Measurements from ENCODE around the gene SEC14L1. TPM values are rescaled to one million over a fixed set of nuclear protein-coding genes. Genes with fewer than 3 reads are reported as not detected.
"Not testable (repeated sequence)": the region's sequence is repeated elsewhere in the genome, so short reads cannot be mapped to it uniquely, and the experiment has no call there.

The SEC14L1 gene
- total RNA-seq, 1 donor from 2014 or later: 93.2 TPM

DNA sequence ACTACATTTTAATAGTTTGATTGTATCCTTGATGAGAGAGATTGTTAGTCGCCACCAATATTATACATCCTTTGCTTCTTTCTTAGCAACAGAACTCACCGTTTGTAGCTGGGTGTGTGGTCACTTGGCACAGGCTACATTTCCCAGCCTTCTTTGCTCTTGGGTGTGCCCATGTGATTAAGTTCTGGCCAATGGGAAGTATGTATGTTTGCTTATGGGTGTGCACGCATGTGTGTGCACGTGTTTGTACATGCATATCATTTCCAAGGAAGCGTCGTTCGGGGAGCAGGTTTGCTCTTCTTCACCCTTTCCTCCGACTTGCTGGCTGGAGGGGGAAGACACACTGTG, 4.4 kb upstream of the SEC14L1 start:
- no peak overlapping the region for H3K4me3 Mint-ChIP-seq (ENCODE audit: unreplicated experiment)
- H3K4me1 ChIP-seq (ENCODE audit: insufficient read depth, low read length): peaks cover 8% of the 10 kb centered on the region
- H3K9me3 ChIP-seq (ENCODE audit: insufficient read depth, low read depth, low read length): peaks cover 6% of the 10 kb centered on the region
- H3K9me3 Mint-ChIP-seq (ENCODE audit: unreplicated experiment): peaks cover 15% of the 10 kb centered on the region
- no peak overlapping the region for H3K4me2 ChIP-seq (ENCODE audit: low read length)
- H3K4me3 ChIP-seq (ENCODE audit: insufficient read depth, low read depth, low read length): no peak overlapping the region
- TF ChIP-seq CTCF (IDR thresholded peaks at IDR 0.05; ENCODE audit: insufficient read depth, low read depth, low read length) (no peak), EZH2 (IDR thresholded peaks at IDR 0.05; ENCODE audit: insufficient read depth, low read length) (no peak)
- H3K9ac ChIP-seq (ENCODE audit: low read length): no peak overlapping the region
- no peak for DNase-seq (ENCODE audit: low read depth)
- H3K27me3 ChIP-seq (ENCODE audit: insufficient read depth, low read length): no peaks in the 10 kb centered on the region
- peaks cover under 1% of the 10 kb centered on the region for H4K20me1 ChIP-seq (ENCODE audit: insufficient read depth, low read length)
- no peak overlapping the region for H3K27ac ChIP-seq (ENCODE audit: low read depth, low read length)
- no peak overlapping the region for H3K27ac Mint-ChIP-seq (ENCODE audit: unreplicated experiment)
- H3K36me3 Mint-ChIP-seq (ENCODE audit: low read depth, unreplicated experiment): peaks cover 7% of the 10 kb centered on the region
- H3K4me1 Mint-ChIP-seq (ENCODE audit: low read depth, unreplicated experiment): peaks cover 10% of the 10 kb centered on the region
- no peaks in the 10 kb centered on the region for H3K36me3 ChIP-seq (ENCODE audit: insufficient read depth, low read length)
- peaks cover 2% of the 10 kb centered on the region for H3K79me2 ChIP-seq (ENCODE audit: insufficient read depth, low read length)
- no peak for FAIRE-seq
- no peaks in the 10 kb centered on the region for H3K27me3 Mint-ChIP-seq (ENCODE audit: low read depth, unreplicated experiment)
- no peak overlapping the region for H2AFZ ChIP-seq (ENCODE audit: low read depth, low read length)

GRCh38 chr17:77137111-77137510, 3.7 kb upstream of the SEC14L1 start:
- no peaks in the 10 kb centered on the region for H3K27me3 Mint-ChIP-seq (ENCODE audit: low read depth, unreplicated experiment)
- Histone ChIP-seq H2AFZ (ENCODE audit: low read depth, low read length) (no peak overlapping the region), H3K27me3 (ENCODE audit: insufficient read depth, low read length) (no peaks in the 10 kb centered on the region), H3K9ac (ENCODE audit: low read length) (no peak overlapping the region), H3K4me2 (ENCODE audit: low read length) (no peak overlapping the region), H3K4me1 (ENCODE audit: insufficient read depth, low read length) (peaks cover 12% of the 10 kb centered on the region), H3K79me2 (ENCODE audit: insufficient read depth, low read length) (peaks cover 9% of the 10 kb centered on the region), H3K36me3 (ENCODE audit: insufficient read depth, low read length) (no peaks in the 10 kb centered on the region), H3K4me3 (ENCODE audit: insufficient read depth, low read depth, low read length) (no peak overlapping the region), H3K27ac (ENCODE audit: low read depth, low read length) (no peak overlapping the region), H3K9me3 (ENCODE audit: insufficient read depth, low read depth, low read length) (peaks cover 6% of the 10 kb centered on the region), H4K20me1 (ENCODE audit: insufficient read depth, low read length) (peaks cover 8% of the 10 kb centered on the region)
- peaks cover 10% of the 10 kb centered on the region for H3K4me1 Mint-ChIP-seq (ENCODE audit: low read depth, unreplicated experiment)
- no peak overlapping the region for H3K4me3 Mint-ChIP-seq (ENCODE audit: unreplicated experiment)
- peaks cover 11% of the 10 kb centered on the region for H3K36me3 Mint-ChIP-seq (ENCODE audit: low read depth, unreplicated experiment)
- DNase-seq (ENCODE audit: low read depth) (no peak), FAIRE-seq (no peak)
- no peak for TF ChIP-seq CTCF (IDR thresholded peaks at IDR 0.05; ENCODE audit: insufficient read depth, low read depth, low read length)
- no peak for TF ChIP-seq EZH2 (IDR thresholded peaks at IDR 0.05; ENCODE audit: insufficient read depth, low read length)
- peaks cover 14% of the 10 kb centered on the region for H3K9me3 Mint-ChIP-seq (ENCODE audit: unreplicated experiment)
- H3K27ac Mint-ChIP-seq (ENCODE audit: unreplicated experiment): no peak overlapping the region

- not testable (repeated sequence) for DNase-seq (ENCODE audit: low read depth); FAIRE-seq; H3K4me2 ChIP-seq (ENCODE audit: low read length); H3K4me3 ChIP-seq (ENCODE audit: insufficient read depth, low read depth, low read length); H3K27ac ChIP-seq (ENCODE audit: low read depth, low read length); H2AFZ ChIP-seq (ENCODE audit: low read depth, low read length); H3K27me3 Mint-ChIP-seq (ENCODE audit: low read depth, unreplicated experiment); H3K9me3 ChIP-seq (ENCODE audit: insufficient read depth, low read depth, low read length); H3K4me3 Mint-ChIP-seq (ENCODE audit: unreplicated experiment); H3K27me3 ChIP-seq (ENCODE audit: insufficient read depth, low read length); H3K36me3 ChIP-seq (ENCODE audit: insufficient read depth, low read length); H3K9ac ChIP-seq (ENCODE audit: low read length)
- Mint-ChIP-seq H3K27ac (ENCODE audit: unreplicated experiment) (peak overlapping the region; percentile 53), H3K36me3 (ENCODE audit: low read depth, unreplicated experiment) (peaks cover 11% of the 10 kb centered on the region), H3K9me3 (ENCODE audit: unreplicated experiment) (peaks cover 14% of the 10 kb centered on the region), H3K4me1 (ENCODE audit: low read depth, unreplicated experiment) (peaks cover 17% of the 10 kb centered on the region)
- Histone ChIP-seq H3K4me1 (ENCODE audit: insufficient read depth, low read length) (peaks cover 17% of the 10 kb centered on the region), H4K20me1 (ENCODE audit: insufficient read depth, low read length) (peaks cover 13% of the 10 kb centered on the region), H3K79me2 (ENCODE audit: insufficient read depth, low read length) (peaks cover 17% of the 10 kb centered on the region)
These were observed 2.9 kb upstream of the SEC14L1 start for GRCh38 chr17:77137886-77138285.
